ENCODE data around the gene ZFYVE28.

The ZFYVE28 gene

DNA sequence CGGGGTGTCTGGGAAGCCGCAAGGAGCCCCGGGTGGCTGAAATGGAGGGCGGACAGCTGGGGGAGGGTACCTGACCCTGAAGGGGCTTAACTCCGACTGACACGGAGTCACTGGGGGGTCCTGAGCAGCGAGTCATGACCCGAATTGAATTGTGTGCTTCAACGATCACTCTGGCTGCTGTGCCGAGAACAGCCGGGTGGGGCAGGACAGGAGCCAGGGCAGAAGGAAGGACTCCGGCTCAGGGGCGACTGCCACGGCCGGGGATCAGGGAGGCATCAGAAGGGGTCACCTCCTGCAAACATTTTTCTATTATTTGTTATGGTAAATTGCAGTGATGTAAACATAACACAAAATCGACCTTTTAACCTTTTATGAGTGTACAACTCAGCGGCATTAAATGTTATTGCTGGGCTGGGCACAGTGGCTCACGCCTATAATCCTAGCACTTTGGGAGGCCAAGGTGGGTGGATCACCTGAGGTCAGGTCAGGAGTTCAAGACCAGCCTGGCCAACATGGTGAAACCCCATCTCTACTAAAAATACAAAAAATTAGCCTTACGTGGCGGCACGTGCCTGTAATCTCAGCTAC, 21.6 kb downstream of the ZFYVE28 start:
- DNase-seq (ENCODE audit: low read depth), result no peak
- peak; percentile 16 for TF ChIP-seq CTCF (IDR thresholded peaks at IDR 0.05; ENCODE audit: low read depth, low read length, missing control alignments)
- no peak overlapping the region for H3K4me3 ChIP-seq (ENCODE audit: low read depth, low read length)
- in situ Hi-C loops (cut with HindIII; ENCODE audit: low sequenced_read_pairs), result no loop called here

DNA sequence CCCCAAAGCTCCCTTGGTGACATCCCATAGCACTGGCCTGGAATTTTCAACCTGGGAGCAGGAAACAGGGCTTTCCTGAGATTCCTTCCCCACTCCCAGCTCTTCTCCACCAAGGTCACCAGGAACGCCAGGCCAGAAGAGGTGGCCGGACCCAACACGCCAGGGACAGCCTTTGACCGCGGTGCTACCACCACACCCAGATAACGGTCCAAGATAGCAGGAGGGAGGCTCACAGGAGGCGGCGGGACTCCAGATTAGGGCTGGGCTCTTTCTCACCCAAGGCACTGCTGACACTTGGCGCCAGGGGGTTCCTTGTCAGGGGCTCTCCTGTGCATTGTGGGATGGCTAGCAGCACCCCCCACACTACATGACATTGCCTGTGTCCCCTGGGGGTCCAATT, 22.9 kb downstream of the ZFYVE28 start:
- TF ChIP-seq CTCF (IDR thresholded peaks at IDR 0.05; ENCODE audit: low read depth, low read length, missing control alignments), result no peak
- in situ Hi-C loops (cut with HindIII; ENCODE audit: low sequenced_read_pairs), result no loop called here
- DNase-seq (ENCODE audit: low read depth), result no peak
- no peak overlapping the region for H3K4me3 ChIP-seq (ENCODE audit: low read depth, low read length)

- in situ Hi-C loops (cut with HindIII; ENCODE audit: low sequenced_read_pairs), result no loop called here
- DNase-seq (ENCODE audit: low read depth), result peak; percentile 23
- no peak for TF ChIP-seq CTCF (IDR thresholded peaks at IDR 0.05; ENCODE audit: low read depth, low read length, missing control alignments)
- no peak overlapping the region for H3K4me3 ChIP-seq (ENCODE audit: low read depth, low read length)
Measured at GRCh38 chr4:2395038-2395437, 23.4 kb downstream of the ZFYVE28 start.

GRCh38 chr4:2394528-2394927, 23.9 kb downstream of the ZFYVE28 start:
- in situ Hi-C loops (cut with HindIII; ENCODE audit: low sequenced_read_pairs), result loop anchor here (5.0 kb wide), 1 partner anchor 77 kb away; no protein-coding TSS in a partner anchor
- no peak for TF ChIP-seq CTCF (IDR thresholded peaks at IDR 0.05; ENCODE audit: low read depth, low read length, missing control alignments)
- no peak overlapping the region for H3K4me3 ChIP-seq (ENCODE audit: low read depth, low read length)
- no peak for DNase-seq (ENCODE audit: low read depth)

DNA sequence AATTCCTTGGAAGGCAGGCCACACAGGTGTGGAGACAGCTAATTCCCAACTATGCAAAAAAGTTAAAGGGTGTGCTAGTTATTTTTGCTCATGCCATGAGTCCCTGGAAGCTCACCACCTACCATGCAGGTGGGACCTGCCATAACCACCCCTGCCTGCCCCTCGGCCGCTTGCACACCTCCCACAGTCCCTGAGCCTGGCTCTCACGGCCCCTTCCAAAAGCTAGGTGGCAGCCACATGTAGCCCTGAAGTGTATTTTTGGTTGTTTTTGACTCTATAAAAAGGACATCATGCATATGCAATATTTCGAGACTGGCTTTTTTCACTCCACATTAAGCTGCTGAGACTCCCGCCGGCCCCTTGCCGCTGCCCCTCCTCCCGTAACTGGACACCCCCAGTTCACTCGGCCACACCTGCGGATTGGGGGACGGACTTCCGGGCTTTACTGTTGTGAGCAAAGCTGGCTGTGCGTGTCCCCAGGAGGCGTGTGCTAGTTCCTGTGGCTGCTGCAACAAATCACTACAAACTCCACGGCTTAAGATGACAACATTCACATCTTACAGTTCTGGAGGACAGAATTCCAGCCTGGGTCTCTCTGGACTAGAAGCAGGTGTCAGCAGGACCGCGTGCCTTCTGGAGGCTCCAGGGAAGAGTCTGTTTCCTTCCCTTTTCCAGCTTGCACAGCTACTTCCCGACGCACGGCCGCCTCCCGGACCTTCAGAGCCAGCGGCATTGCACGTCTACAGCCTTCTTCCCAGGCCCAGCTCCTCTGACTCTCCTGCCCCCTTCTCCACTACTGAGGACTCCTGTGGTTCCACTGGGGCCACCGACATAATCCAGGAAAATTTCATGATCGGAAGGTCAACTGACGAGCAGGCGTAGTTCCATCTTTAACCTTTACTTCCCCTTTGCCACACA, 24.8 kb downstream of the ZFYVE28 start:
- no peak overlapping the region for H3K4me3 ChIP-seq (ENCODE audit: low read depth, low read length)
- in situ Hi-C loops (cut with HindIII; ENCODE audit: low sequenced_read_pairs), result loop anchor here (5.0 kb wide), 1 partner anchor 76 kb away; no protein-coding TSS in a partner anchor
- TF ChIP-seq CTCF (IDR thresholded peaks at IDR 0.05; ENCODE audit: low read depth, low read length, missing control alignments), result no peak
- no peak for DNase-seq (ENCODE audit: low read depth)

GRCh38 chr4:2390784-2391421, 27.5 kb downstream of the ZFYVE28 start:
- no peak for DNase-seq (ENCODE audit: low read depth)
- in situ Hi-C loops (cut with HindIII; ENCODE audit: low sequenced_read_pairs), result loop anchor here (5.0 kb wide), 1 partner anchor 74 kb away; no protein-coding TSS in a partner anchor
- no peak overlapping the region for H3K4me3 ChIP-seq (ENCODE audit: low read depth, low read length)
- TF ChIP-seq CTCF (IDR thresholded peaks at IDR 0.05; ENCODE audit: low read depth, low read length, missing control alignments), result no peak
